Endothelial cell of umbilical vein (primary cell): ENCODE measurements around the gene TNFSF13. TPM values are rescaled to one million over a fixed set of nuclear protein-coding genes. Genes with fewer than 3 reads are reported as not detected.

Experiments used
- BruUV-seq: library from RNA; stranded (reverse); fragments of 400-500 nt; replicated peaks from 2 replicates; lab custom pipeline; 2021; lab: Mats Ljungman, UMichigan
- CTCF ChIA-PET: fragments of 300-600, 350-600 bp; sonication (Branson Sonifier 250); formaldehyde crosslinking; loops from one replicate; lab custom pipeline; 2021; ENCODE audit warnings: antibody characterized with exemption, inconsistent platforms; lab: Charles Lee
- POLR2A ChIA-PET: fragments of 300-600, 350-600 bp; sonication (Branson Sonifier 250); formaldehyde crosslinking; loops from one replicate; lab custom pipeline; 2021; ENCODE audit warnings: antibody characterized with exemption, inconsistent platforms; lab: Charles Lee
- DNase-seq: peaks from one replicate; pipeline ENCODE4 v3.0.0-alpha.2; 2011; ENCODE audit warnings: low read depth, low spot score
- FAIRE-seq: peaks from 2 replicates; lab custom pipeline; 2011; peaks lifted over from hg19 to GRCh38; lab: Jason Lieb, UNC
- H2AFZ ChIP-seq: 2 replicates; pipeline ENCODE4 v1.6.0; 2012; ENCODE audit warnings: low read depth, low read length, control low read depth, inconsistent platforms
- H3K27ac ChIP-seq: 2 replicates; pipeline ENCODE4 v1.5.1; 2011; ENCODE audit warnings: low read depth, mild to moderate bottlenecking, control low read depth, low read length, moderate library complexity; ENCODE audit not compliant: insufficient read depth
- H3K27me3 ChIP-seq, 2 experiments: 2 replicates each; pipeline versions ENCODE4 v1.6.0 to v1.6.1; 2011; ENCODE audit warnings: low read length in 2 of 2, mixed read lengths in 1 of 2; ENCODE audit not compliant: control insufficient read depth in 2 of 2, insufficient read depth in 2 of 2
- H3K36me3 ChIP-seq, 2 experiments: 2 replicates in 1 of 2; 3 replicates in 1 of 2; pipeline ENCODE4 v1.5.1; 2011; ENCODE audit warnings: low read length in 2 of 2, mild to moderate bottlenecking in 1 of 2, moderate library complexity in 1 of 2; ENCODE audit not compliant: control insufficient read depth in 2 of 2, insufficient read depth in 2 of 2; ENCODE audit errors: extremely low read depth in 1 of 2
- H3K4me1 ChIP-seq: 3 replicates; pipeline ENCODE4 v1.5.1; 2011; ENCODE audit warnings: mild to moderate bottlenecking, low read length; ENCODE audit not compliant: control insufficient read depth, insufficient read depth; ENCODE audit errors: extremely low read depth
- H3K4me2 ChIP-seq: 2 replicates; pipeline ENCODE4 v1.6.1; 2011; ENCODE audit warnings: low read length, control low read depth, mixed read lengths; ENCODE audit not compliant: insufficient read depth
- H3K4me3 ChIP-seq, 3 experiments: fragments of 200-600 bp in 1 of 3; sonication (generic), shearing (Covaris generic) in 1 of 3; replicated peaks in 1 of 3; 2 replicates each; pipeline ENCODE4 v1.5.1; 2011 to 2016; ENCODE audit warnings: control low read depth in 3 of 3, low read length in 3 of 3, mild to moderate bottlenecking in 2 of 3, inconsistent platforms in 1 of 3, low read depth in 1 of 3, moderate library complexity in 1 of 3; ENCODE audit not compliant: insufficient read depth in 1 of 3
- H3K79me2 ChIP-seq: 2 replicates; pipeline ENCODE4 v1.6.0; 2012; ENCODE audit warnings: low read length, inconsistent platforms; ENCODE audit not compliant: control insufficient read depth, insufficient read depth
- H3K9ac ChIP-seq: replicated peaks from 2 replicates; pipeline ENCODE3; 2011; ENCODE audit warnings: low read length, control low read depth; ENCODE audit not compliant: insufficient read depth; ENCODE audit errors: extremely low read depth
- H3K9me1 ChIP-seq: replicated peaks from 3 replicates; pipeline ENCODE4 v1.6.0; 2011; ENCODE audit warnings: mild to moderate bottlenecking, low read length; ENCODE audit not compliant: control insufficient read depth, insufficient read depth; ENCODE audit errors: extremely low read depth
- H3K9me3 ChIP-seq: replicated peaks from 2 replicates; pipeline ENCODE4 v1.5.1; 2012; ENCODE audit warnings: low read length, inconsistent platforms; ENCODE audit not compliant: control insufficient read depth, insufficient read depth
- H4K20me1 ChIP-seq: replicated peaks from 2 replicates; pipeline ENCODE3; 2011; ENCODE audit warnings: mild to moderate bottlenecking, low read length; ENCODE audit not compliant: control insufficient read depth, insufficient read depth; ENCODE audit errors: extremely low read depth
- CTCF ChIP-seq, 2 donors: IDR thresholded peaks; 1 replicate in 1 of 2; 2 replicates in 1 of 2; pipeline ENCODE4 v1.5.1; 2011; ENCODE audit warnings: low read length in 2 of 2, mild to moderate bottlenecking in 2 of 2, moderate library complexity in 2 of 2, control low read depth in 1 of 2, inconsistent platforms in 1 of 2, low read depth in 1 of 2; ENCODE audit not compliant: insufficient read depth in 1 of 2; ENCODE audit errors: extremely low read depth in 1 of 2
- EZH2 ChIP-seq: IDR thresholded peaks from 2 replicates; pipeline ENCODE4 v1.6.1; 2012; ENCODE audit warnings: borderline replicate concordance, low read depth, mild to moderate bottlenecking, moderate library complexity, low read length, inconsistent platforms; ENCODE audit not compliant: severe bottlenecking
- FOS ChIP-seq: IDR thresholded peaks from 2 replicates; pipeline ENCODE4 v1.6.1; 2011; ENCODE audit warnings: mild to moderate bottlenecking, low read length, moderate library complexity, borderline replicate concordance; ENCODE audit not compliant: insufficient read depth
- GATA2 ChIP-seq: IDR thresholded peaks from 2 replicates; pipeline ENCODE4 v1.7.0; 2011; ENCODE audit warnings: low read depth, mild to moderate bottlenecking, moderate library complexity, mixed read lengths, low read length; ENCODE audit not compliant: insufficient read length, insufficient read depth
- JUN ChIP-seq: IDR thresholded peaks from 2 replicates; pipeline ENCODE4 v1.6.1; 2011; ENCODE audit warnings: borderline replicate concordance, low read depth; ENCODE audit not compliant: insufficient read length, insufficient read depth
- MAX ChIP-seq: IDR thresholded peaks from 2 replicates; pipeline ENCODE4 v1.6.1; 2011; ENCODE audit not compliant: insufficient read depth, insufficient read length
- MYC ChIP-seq: IDR thresholded peaks from one replicate; pipeline ENCODE4 v1.6.1; 2011; ENCODE audit warnings: mild to moderate bottlenecking, low read depth, low read length
- POLR2A ChIP-seq: IDR thresholded peaks from 2 replicates; pipeline ENCODE4 v1.6.1; 2012; ENCODE audit warnings: low read depth, mild to moderate bottlenecking, control low read depth, low read length
- POLR2AphosphoS5 ChIP-seq: IDR thresholded peaks from 2 replicates; pipeline ENCODE4 v1.6.1; 2012; ENCODE audit warnings: low read depth, mild to moderate bottlenecking, control low read depth, low read length, moderate library complexity; ENCODE audit not compliant: insufficient read depth
- dilution Hi-C: fragments of 300-500 bp; cut with MboI; formaldehyde crosslinking; loops from one replicate; pipeline ENCODE4 v1.15.0; 2019; ENCODE audit warnings: low sequenced_read_pairs; ENCODE audit not compliant: extremely low pct_ligation_motif_present
- intact Hi-C: fragments of 100-400 bp; cut with micrococcal nuclease; formaldehyde crosslinking; loops from one replicate; pipeline ENCODE4 v1.10.0; 2022
- polyA plus RNA-seq, 4 experiments: library from polyadenylated mRNA; depleted of rRNA in 3 of 4; stranded (reverse) in 3 of 4; unstranded in 1 of 4; fragments of >200 nt; gene quantifications; 2 replicates each; pipeline versions ENCODE4 v1.2.1 to v1.2.3, GENCODE V29; 2011 to 2012; ENCODE audit warnings: missing spikeins in 1 of 4
- total RNA-seq: library from RNA; stranded (reverse); gene quantifications from 2 replicates; pipeline ENCODE4 v1.2.3, GENCODE V29; 2021

Gene TNFSF13
- total and polyA plus RNA-seq, 2 donors (not counting 3 experiments of a cell fraction or from before 2014, with no cell fraction given), result 3.6 to 5.4 TPM

DNA sequence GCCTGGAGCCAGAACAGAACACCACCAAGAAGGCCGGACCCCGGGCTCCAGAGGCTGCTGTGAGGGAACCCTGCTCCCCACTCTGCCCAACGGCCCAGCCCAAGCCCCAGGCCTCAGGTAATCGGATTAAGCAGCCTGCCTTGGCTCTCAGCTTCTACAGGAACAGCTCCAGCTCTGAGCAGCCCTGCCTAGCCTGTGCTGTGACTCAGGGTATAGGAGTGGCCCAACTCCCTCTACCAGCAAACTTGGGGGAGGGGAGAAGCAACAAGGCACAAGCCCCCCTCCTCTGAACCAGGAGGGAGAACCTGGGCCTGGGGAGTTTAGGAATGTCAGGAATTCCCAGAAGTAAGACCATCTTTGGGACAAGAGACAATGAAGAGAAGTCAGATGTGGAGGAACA is 32.2 kb downstream of the TNFSF13 start:
- H3K4me2 ChIP-seq, result no peak overlapping the region
- DNase-seq (no peak), FAIRE-seq (no peak)
- no TSS peak for BruUV-seq
- no peaks in the 10 kb centered on the region for H3K27me3 ChIP-seq
- intact Hi-C loops, result no loop called here
- ChIA-PET POLR2A (interaction anchor here (1.9 kb wide), 1 partner anchor 11 kb away, joined by 6 read pairs; the partner anchor contains the start of gene CD68), CTCF (interaction anchor here (2.3 to 5.1 kb wide), 3 partner anchors 12 to 29 kb away, joined by 40 to 61 read pairs (median 48); partner anchors contain the start of genes CD68 and SENP3)
- peaks cover 15 to 50% of the 10 kb centered on the region in 2 experiments for H3K36me3 ChIP-seq
- H3K9ac ChIP-seq, result no peak overlapping the region
- no peaks in the 10 kb centered on the region for H3K9me3 ChIP-seq
- no peaks in the 10 kb centered on the region for H4K20me1 ChIP-seq
- no peak overlapping the region for H3K4me3 ChIP-seq
- peaks cover 2% of the 10 kb centered on the region for H3K79me2 ChIP-seq
- TF ChIP-seq POLR2AphosphoS5, result no peak
- TF ChIP-seq FOS, result no peak
- TF ChIP-seq EZH2, result no peak
- TF ChIP-seq POLR2A, result no peak
- TF ChIP-seq MAX, result no peak
- TF ChIP-seq MYC, result no peak
- no peak for TF ChIP-seq CTCF (IDR thresholded peaks at IDR 0.05; ENCODE audit: extremely low read depth in 1 of 2, insufficient read depth in 1 of 2, low read depth in 1 of 2, low read length in 2 of 2)
- no peak for TF ChIP-seq GATA2
- TF ChIP-seq JUN, result no peak
- peaks cover 10% of the 10 kb centered on the region for H3K4me1 ChIP-seq
- no peaks in the 10 kb centered on the region for H3K9me1 ChIP-seq
- H2AFZ ChIP-seq, result no peak overlapping the region
- dilution Hi-C loops, result no loop called here
- no peak overlapping the region for H3K27ac ChIP-seq
